ENCODE results near the gene SUB1.

SUB1 gene

GRCh38 chr5:32646061-32646969 is 61.0 kb downstream of the SUB1 start:
- FAIRE-seq = no peak

- FAIRE-seq = no peak
Measured at GRCh38 chr5:32651088-32651487, 65.7 kb downstream of the SUB1 start.

GRCh38 chr5:32651638-32652037 is 66.3 kb downstream of the SUB1 start:
- no peak for FAIRE-seq
